ENCODE data around the gene PNMA6F. TPM values are rescaled to one million over a fixed set of nuclear protein-coding genes. Genes with fewer than 3 reads are reported as not detected.

The PNMA6F gene
- total RNA-seq, 1 donor from 2014 or later, result not detected

DNA sequence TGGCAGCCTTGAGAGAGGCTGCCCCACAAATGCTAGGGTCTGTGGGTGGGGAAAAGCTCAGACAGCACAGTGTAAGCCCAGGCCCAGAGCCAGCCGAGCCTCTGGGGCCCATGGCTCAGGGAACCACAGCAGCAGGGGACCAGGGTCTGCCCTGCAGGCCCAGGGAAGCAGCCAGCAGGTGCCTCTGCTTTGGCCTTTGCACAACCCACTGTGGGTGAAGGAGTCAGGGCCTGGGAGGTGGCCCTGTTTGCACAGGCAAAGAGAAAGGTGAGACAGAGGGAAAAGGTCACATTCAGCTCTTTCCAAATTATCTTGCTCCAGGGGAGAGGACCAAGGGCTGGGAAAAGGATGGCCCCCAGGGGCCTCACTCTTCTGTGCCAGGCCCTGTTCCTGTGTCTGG lies 8.7 kb downstream of the PNMA6F start:
- H3K4me3 ChIP-seq (ENCODE audit: insufficient read depth, low read depth, low read length), result no peak overlapping the region
- H3K36me3 ChIP-seq (ENCODE audit: insufficient read depth, low read length), result no peaks in the 10 kb centered on the region
- H3K36me3 Mint-ChIP-seq (ENCODE audit: low read depth, unreplicated experiment), result no peaks in the 10 kb centered on the region
- H3K4me1 Mint-ChIP-seq (ENCODE audit: low read depth, unreplicated experiment), result peaks cover under 1% of the 10 kb centered on the region
- no peaks in the 10 kb centered on the region for H3K9me3 ChIP-seq (ENCODE audit: insufficient read depth, low read depth, low read length)
- H3K27ac Mint-ChIP-seq (ENCODE audit: unreplicated experiment), result no peak overlapping the region
- no peaks in the 10 kb centered on the region for H3K9me3 Mint-ChIP-seq (ENCODE audit: unreplicated experiment)
- H3K27me3 ChIP-seq (ENCODE audit: insufficient read depth, low read length), result no peaks in the 10 kb centered on the region
- H3K4me2 ChIP-seq (ENCODE audit: low read length), result no peak overlapping the region
- H3K27ac ChIP-seq (ENCODE audit: low read depth, low read length), result no peak overlapping the region
- peaks cover 4% of the 10 kb centered on the region for H3K27me3 Mint-ChIP-seq (ENCODE audit: low read depth, unreplicated experiment)
- no peaks in the 10 kb centered on the region for H3K4me1 ChIP-seq (ENCODE audit: insufficient read depth, low read length)
- H4K20me1 ChIP-seq (ENCODE audit: insufficient read depth, low read length), result no peaks in the 10 kb centered on the region
- FAIRE-seq, result no peak
- H2AFZ ChIP-seq (ENCODE audit: low read depth, low read length), result no peak overlapping the region
- no peak overlapping the region for H3K4me3 Mint-ChIP-seq (ENCODE audit: unreplicated experiment)
- TF ChIP-seq CTCF (IDR thresholded peaks at IDR 0.05; ENCODE audit: insufficient read depth, low read depth, low read length), result no peak
- TF ChIP-seq EZH2 (IDR thresholded peaks at IDR 0.05; ENCODE audit: insufficient read depth, low read length), result no peak
- no peak overlapping the region for H3K9ac ChIP-seq (ENCODE audit: low read length)
- H3K79me2 ChIP-seq (ENCODE audit: insufficient read depth, low read length), result no peaks in the 10 kb centered on the region
- no peak for DNase-seq (ENCODE audit: low read depth)

- Histone ChIP-seq H3K4me3 (ENCODE audit: insufficient read depth, low read depth, low read length) (no peak overlapping the region), H3K4me1 (ENCODE audit: insufficient read depth, low read length) (no peaks in the 10 kb centered on the region), H3K79me2 (ENCODE audit: insufficient read depth, low read length) (no peaks in the 10 kb centered on the region), H3K4me2 (ENCODE audit: low read length) (no peak overlapping the region), H3K27me3 (ENCODE audit: insufficient read depth, low read length) (no peaks in the 10 kb centered on the region), H2AFZ (ENCODE audit: low read depth, low read length) (no peak overlapping the region), H3K9me3 (ENCODE audit: insufficient read depth, low read depth, low read length) (no peaks in the 10 kb centered on the region), H3K36me3 (ENCODE audit: insufficient read depth, low read length) (no peaks in the 10 kb centered on the region), H3K9ac (ENCODE audit: low read length) (no peak overlapping the region), H4K20me1 (ENCODE audit: insufficient read depth, low read length) (no peaks in the 10 kb centered on the region), H3K27ac (ENCODE audit: low read depth, low read length) (no peak overlapping the region)
- no peak overlapping the region for H3K27ac Mint-ChIP-seq (ENCODE audit: unreplicated experiment)
- TF ChIP-seq EZH2 (IDR thresholded peaks at IDR 0.05; ENCODE audit: insufficient read depth, low read length) (no peak), CTCF (IDR thresholded peaks at IDR 0.05; ENCODE audit: insufficient read depth, low read depth, low read length) (no peak)
- H3K4me1 Mint-ChIP-seq (ENCODE audit: low read depth, unreplicated experiment), result peaks cover 5% of the 10 kb centered on the region
- no peaks in the 10 kb centered on the region for H3K36me3 Mint-ChIP-seq (ENCODE audit: low read depth, unreplicated experiment)
- no peaks in the 10 kb centered on the region for H3K9me3 Mint-ChIP-seq (ENCODE audit: unreplicated experiment)
- FAIRE-seq (no peak), DNase-seq (ENCODE audit: low read depth) (no peak)
- H3K4me3 Mint-ChIP-seq (ENCODE audit: unreplicated experiment), result no peak overlapping the region
- peaks cover 4% of the 10 kb centered on the region for H3K27me3 Mint-ChIP-seq (ENCODE audit: low read depth, unreplicated experiment)
These were observed 9.5 kb downstream of the PNMA6F start for GRCh38 chrX:153312041-153312440.

DNA sequence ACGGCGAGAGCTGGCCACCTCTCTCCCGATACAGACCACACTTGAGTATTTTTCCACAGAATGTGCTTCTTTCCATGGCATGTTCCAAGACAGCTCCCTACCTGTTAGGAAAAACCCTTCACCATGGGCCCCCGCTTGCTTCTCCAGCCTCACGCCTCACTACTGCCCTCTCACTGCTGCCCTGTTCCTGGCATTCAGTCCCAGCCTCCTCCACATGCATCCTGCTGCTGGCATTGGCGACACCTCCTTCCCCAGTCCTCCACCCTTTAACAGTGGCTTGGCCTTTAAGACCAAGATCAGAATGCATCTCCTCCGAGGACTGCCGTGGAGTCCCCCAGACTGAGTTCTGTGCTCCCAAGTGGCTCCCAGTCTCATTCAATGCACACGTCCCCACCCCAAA lies 10.7 kb downstream of the PNMA6F start:
- Histone ChIP-seq H3K27ac (ENCODE audit: low read depth, low read length) (no peak overlapping the region), H3K4me1 (ENCODE audit: insufficient read depth, low read length) (no peaks in the 10 kb centered on the region), H3K4me3 (ENCODE audit: insufficient read depth, low read depth, low read length) (no peak overlapping the region), H3K9me3 (ENCODE audit: insufficient read depth, low read depth, low read length) (no peaks in the 10 kb centered on the region), H3K9ac (ENCODE audit: low read length) (no peak overlapping the region), H3K36me3 (ENCODE audit: insufficient read depth, low read length) (no peaks in the 10 kb centered on the region), H2AFZ (ENCODE audit: low read depth, low read length) (no peak overlapping the region), H4K20me1 (ENCODE audit: insufficient read depth, low read length) (no peaks in the 10 kb centered on the region), H3K4me2 (ENCODE audit: low read length) (no peak overlapping the region), H3K27me3 (ENCODE audit: insufficient read depth, low read length) (no peaks in the 10 kb centered on the region), H3K79me2 (ENCODE audit: insufficient read depth, low read length) (no peaks in the 10 kb centered on the region)
- peaks cover 8% of the 10 kb centered on the region for H3K4me1 Mint-ChIP-seq (ENCODE audit: low read depth, unreplicated experiment)
- no peaks in the 10 kb centered on the region for H3K36me3 Mint-ChIP-seq (ENCODE audit: low read depth, unreplicated experiment)
- H3K4me3 Mint-ChIP-seq (ENCODE audit: unreplicated experiment), result no peak overlapping the region
- H3K27me3 Mint-ChIP-seq (ENCODE audit: low read depth, unreplicated experiment), result peaks cover 6% of the 10 kb centered on the region
- H3K9me3 Mint-ChIP-seq (ENCODE audit: unreplicated experiment), result no peaks in the 10 kb centered on the region
- DNase-seq (ENCODE audit: low read depth), result no peak
- FAIRE-seq, result no peak
- TF ChIP-seq EZH2 (IDR thresholded peaks at IDR 0.05; ENCODE audit: insufficient read depth, low read length) (no peak), CTCF (IDR thresholded peaks at IDR 0.05; ENCODE audit: insufficient read depth, low read depth, low read length) (no peak)
- H3K27ac Mint-ChIP-seq (ENCODE audit: unreplicated experiment), result no peak overlapping the region

Data from astrocyte (in vitro differentiated cells and primary cell).